Stimulated activated CD4-positive, alpha-beta T cell treated with anti-CD3 and anti-CD28 coated beads, Interleukin-12 subunit alpha, Interleukin-12 subunit beta, amount 100 ng/mL, for 4 hours (primary cell): ENCODE results near the gene ERC2.

Experiments
- DNase-seq: peaks from one replicate; pipeline ENCODE4 v3.0.0-alpha.2; 2020

ERC2 gene

GRCh38 chr3:55477306-55478303 lies 990.7 kb downstream of the ERC2 start:
- no peak for DNase-seq

GRCh38 chr3:55476515-55476914 lies 991.8 kb downstream of the ERC2 start:
- no peak for DNase-seq

- DNase-seq, result no peak
Observed at GRCh38 chr3:55474213-55474632, 994.0 kb downstream of the ERC2 start.

GRCh38 chr3:55473788-55474187 lies 994.5 kb downstream of the ERC2 start:
- no peak for DNase-seq

GRCh38 chr3:55471522-55472280 lies 996.6 kb downstream of the ERC2 start:
- DNase-seq, result no peak

- no peak for DNase-seq
Observed at GRCh38 chr3:55471084-55471483, 997.2 kb downstream of the ERC2 start.

- no peak for DNase-seq
Observed at GRCh38 chr3:55469957-55470526, 998.2 kb downstream of the ERC2 start.

- no peak for DNase-seq
Observed at GRCh38 chr3:55468251-55468650, 1000.0 kb downstream of the ERC2 start.

- no peak for DNase-seq
Observed at GRCh38 chr3:55467099-55467498, 1001.2 kb downstream of the ERC2 start.

GRCh38 chr3:55466526-55466925 lies 1001.7 kb downstream of the ERC2 start:
- no peak for DNase-seq

- no peak for DNase-seq
Observed at GRCh38 chr3:55461896-55462295, 1006.4 kb downstream of the ERC2 start.

- DNase-seq, result no peak
Observed at GRCh38 chr3:55459838-55460237, 1008.4 kb downstream of the ERC2 start.
